ENCODE measurements around the gene RHNO1. TPM values are rescaled to one million over a fixed set of nuclear protein-coding genes. Genes with fewer than 3 reads are reported as not detected.
A peak's percentile ranks its signal among the peaks of the same experiment; 100 is the strongest.

The RHNO1 gene
- total RNA-seq, result 2.9 TPM

DNA sequence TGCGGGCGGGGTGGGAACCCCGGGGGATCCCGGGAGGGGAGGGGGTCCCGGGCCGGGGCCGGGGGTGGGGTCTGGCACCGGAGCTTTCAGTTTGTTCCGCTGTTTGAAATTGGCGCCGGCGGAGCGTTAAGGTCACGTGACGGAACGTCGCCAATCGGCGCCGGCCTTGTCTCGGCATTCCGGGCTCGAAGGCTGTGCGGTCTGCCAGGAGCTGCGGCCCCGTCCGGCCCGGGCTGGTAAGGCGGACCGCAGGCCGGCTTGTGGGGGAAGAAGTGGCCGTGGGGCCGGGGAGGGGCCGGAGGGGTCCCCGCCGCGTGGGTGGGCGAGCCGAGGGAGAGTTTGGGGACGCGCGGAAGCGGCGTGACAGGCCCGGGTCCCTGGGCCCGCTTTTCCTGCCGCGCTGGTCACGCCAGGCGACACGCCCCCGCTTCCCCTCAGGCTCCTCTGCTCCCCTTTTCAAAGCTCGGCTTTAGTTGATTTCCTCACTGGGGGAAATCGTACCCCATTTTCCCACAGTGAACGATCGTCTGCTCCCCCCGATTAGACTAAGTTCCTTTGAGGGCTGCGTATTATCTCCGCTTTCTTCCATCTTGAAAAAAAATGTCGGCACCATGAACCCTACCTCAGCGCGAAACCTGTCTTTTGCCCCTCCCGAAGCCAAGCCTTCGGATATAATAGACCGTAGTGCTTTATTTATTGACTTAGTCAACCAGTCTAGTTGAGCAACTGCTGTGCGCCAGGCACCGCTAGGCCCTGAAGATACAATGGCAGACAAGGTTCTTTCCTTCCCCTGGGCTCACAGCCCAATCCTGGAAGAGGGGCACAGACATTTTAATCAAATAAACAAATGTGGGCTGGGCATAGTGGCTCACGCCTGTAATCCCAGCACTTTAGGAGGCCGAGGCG lies at the start of gene RHNO1, which contains the start of gene FOXM1:
RHNO1 (plus strand) TSS at position 177 of the 906 bp plus-strand sequence. CDS start 8,144 bp downstream, outside the sequence.
FOXM1 (minus strand) TSS at position 128 of the 906 bp plus-strand sequence. CDS start 2,696 bp downstream, outside the sequence.
- no peaks in the 10 kb centered on the region for H3K9me3 ChIP-seq
- intact Hi-C loops (cut with DNase I), result loop anchor here (1.0 to 5.0 kb wide), 2 partner anchors 13 to 80 kb away; partner anchors contain the start of genes TEAD4 and TULP3
- H3K4me1 ChIP-seq, result peaks cover 0 to 16% of the 10 kb centered on the region in 2 donors
- peak within 1 kb of the TSS; percentile 91 to 96 for H3K27ac ChIP-seq
- peak within 1 kb of the TSS; percentile 94 to 99 for H3K4me3 ChIP-seq
- no peaks in the 10 kb centered on the region for H3K27me3 ChIP-seq
- H3K36me3 ChIP-seq, result no peaks in the 10 kb centered on the region
- TF ChIP-seq, protein P1, sequence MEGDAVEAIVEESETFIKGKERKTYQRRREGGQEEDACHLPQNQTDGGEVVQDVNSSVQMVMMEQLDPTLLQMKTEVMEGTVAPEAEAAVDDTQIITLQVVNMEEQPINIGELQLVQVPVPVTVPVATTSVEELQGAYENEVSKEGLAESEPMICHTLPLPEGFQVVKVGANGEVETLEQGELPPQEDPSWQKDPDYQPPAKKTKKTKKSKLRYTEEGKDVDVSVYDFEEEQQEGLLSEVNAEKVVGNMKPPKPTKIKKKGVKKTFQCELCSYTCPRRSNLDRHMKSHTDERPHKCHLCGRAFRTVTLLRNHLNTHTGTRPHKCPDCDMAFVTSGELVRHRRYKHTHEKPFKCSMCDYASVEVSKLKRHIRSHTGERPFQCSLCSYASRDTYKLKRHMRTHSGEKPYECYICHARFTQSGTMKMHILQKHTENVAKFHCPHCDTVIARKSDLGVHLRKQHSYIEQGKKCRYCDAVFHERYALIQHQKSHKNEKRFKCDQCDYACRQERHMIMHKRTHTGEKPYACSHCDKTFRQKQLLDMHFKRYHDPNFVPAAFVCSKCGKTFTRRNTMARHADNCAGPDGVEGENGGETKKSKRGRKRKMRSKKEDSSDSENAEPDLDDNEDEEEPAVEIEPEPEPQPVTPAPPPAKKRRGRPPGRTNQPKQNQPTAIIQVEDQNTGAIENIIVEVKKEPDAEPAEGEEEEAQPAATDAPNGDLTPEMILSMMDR (IDR thresholded peaks at IDR 0.05), result peak in 2 of 3 experiments; percentile 23 to 28
- DNase-seq (ENCODE audit: low spot score in 2 of 2), result peak; percentile 46 to 91

DNA sequence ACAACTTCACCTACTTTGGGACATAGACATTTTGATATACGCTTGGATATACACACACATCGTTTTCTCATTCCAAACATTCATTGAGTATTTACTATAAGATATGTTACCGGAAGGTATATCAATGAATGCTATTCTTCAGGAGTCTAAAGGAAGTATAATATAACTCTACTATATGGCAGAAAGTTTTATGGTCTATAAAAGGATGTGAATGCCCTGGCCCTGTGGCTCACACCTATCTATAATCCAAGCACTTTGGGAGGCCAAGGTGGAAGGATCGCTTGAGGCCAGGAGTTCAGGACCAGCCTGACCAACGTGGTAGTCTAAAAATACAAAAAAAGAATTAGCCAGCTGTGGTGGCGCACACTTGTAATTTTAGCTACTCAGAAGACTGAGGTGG lies 47.7 kb upstream of the RHNO1 start:
- H3K9me3 ChIP-seq, result no peaks in the 10 kb centered on the region
- H3K36me3 ChIP-seq, result peaks cover 42 to 55% of the 10 kb centered on the region in 2 donors
- intact Hi-C loops (cut with DNase I), result no loop called here
- no peak overlapping the region for H3K4me3 ChIP-seq
- no peak overlapping the region for H3K27ac ChIP-seq
- no peak for DNase-seq (ENCODE audit: low spot score in 2 of 2)
- H3K27me3 ChIP-seq, result no peaks in the 10 kb centered on the region
- no peaks in the 10 kb centered on the region for H3K4me1 ChIP-seq
- TF ChIP-seq, protein P1 (IDR thresholded peaks at IDR 0.05), result no peak

GRCh38 chr12:2832550-2833127 lies 44.4 kb upstream of the RHNO1 start:
- TF ChIP-seq, protein P1 (IDR thresholded peaks at IDR 0.05), result no peak
- Histone ChIP-seq H3K4me1 (peaks cover 0 to 5% of the 10 kb centered on the region in 2 donors), H3K36me3 (peaks cover 9 to 22% of the 10 kb centered on the region in 2 donors), H3K9me3 (no peaks in the 10 kb centered on the region), H3K27me3 (no peaks in the 10 kb centered on the region), H3K27ac (no peak overlapping the region), H3K4me3 (no peak overlapping the region)
- intact Hi-C loops (cut with DNase I), result no loop called here
- DNase-seq (ENCODE audit: low spot score in 2 of 2), result no peak

- Histone ChIP-seq H3K9me3 (no peaks in the 10 kb centered on the region), H3K4me1 (peaks cover 0 to 5% of the 10 kb centered on the region in 2 donors), H3K4me3 (no peak overlapping the region), H3K27ac (no peak overlapping the region), H3K36me3 (peaks cover 3 to 18% of the 10 kb centered on the region in 2 donors), H3K27me3 (no peaks in the 10 kb centered on the region)
- intact Hi-C loops (cut with DNase I), result no loop called here
- DNase-seq (ENCODE audit: low spot score in 2 of 2), result no peak
- TF ChIP-seq, protein P1 (IDR thresholded peaks at IDR 0.05), result no peak
Observed at GRCh38 chr12:2833327-2833726, 43.7 kb upstream of the RHNO1 start.

- no peak for DNase-seq (ENCODE audit: low spot score in 2 of 2)
- H3K9me3 ChIP-seq, result no peaks in the 10 kb centered on the region
- intact Hi-C loops (cut with DNase I), result no loop called here
- peaks cover 3 to 18% of the 10 kb centered on the region in 2 donors for H3K36me3 ChIP-seq
- peak overlapping the region in 1 of 2 donors; percentile 29 for H3K27ac ChIP-seq
- H3K4me1 ChIP-seq, result peaks cover 0 to 5% of the 10 kb centered on the region in 2 donors
- peak overlapping the region in 1 of 2 donors; percentile 48 for H3K4me3 ChIP-seq
- TF ChIP-seq, protein P1 (IDR thresholded peaks at IDR 0.05), result no peak
- H3K27me3 ChIP-seq, result no peaks in the 10 kb centered on the region
Observed at GRCh38 chr12:2833810-2834209, 43.2 kb upstream of the RHNO1 start.
